GM06990 (cell line): ENCODE measurements around the gene CFL1.
A peak's percentile ranks its signal among the peaks of the same experiment; 100 is the strongest.

ENCODE experiments used
- DNase-seq: peaks from one replicate; pipeline ENCODE4 v3.0.0-alpha.2; 2011; ENCODE audit not compliant: insufficient read length; ENCODE audit errors: extremely low read depth
- H3K27me3 ChIP-seq: replicated peaks from 2 replicates; pipeline ENCODE4 v1.6.0; 2011; ENCODE audit warnings: low read length; ENCODE audit not compliant: control insufficient read depth, insufficient read depth
- H3K36me3 ChIP-seq: 2 replicates; pipeline ENCODE4 v1.5.1; 2011; ENCODE audit warnings: low read length; ENCODE audit not compliant: control insufficient read depth, insufficient read depth
- H3K4me3 ChIP-seq: replicated peaks from 2 replicates; pipeline ENCODE4 v1.5.1; 2011; ENCODE audit warnings: low read depth, mild to moderate bottlenecking, control low read depth, low read length
- CTCF ChIP-seq: IDR thresholded peaks from 2 replicates; pipeline ENCODE4 v1.5.1; 2011; ENCODE audit warnings: low read length, control low read depth, mild to moderate bottlenecking, inconsistent platforms; ENCODE audit not compliant: insufficient read depth, poor library complexity, severe bottlenecking

CFL1 gene

GRCh38 chr11:65900125-65900898 lies 42.3 kb upstream of the CFL1 start, which contains the start of gene FOSL1:
Gene FOSL1, minus strand, starts transcription at chr11:65900388. Its CDS starts 49 bp downstream, at chr11:65900339.
- DNase-seq, result peak; percentile 93
- peak within 1 kb of the TSS; percentile 89 for H3K4me3 ChIP-seq
- H3K27me3 ChIP-seq, result no peaks in the 10 kb centered on the region; the same call in 1 of the 2 replicates
- no peaks in the 10 kb centered on the region; the same call in none of the 2 replicates for H3K36me3 ChIP-seq
- TF ChIP-seq CTCF, result no peak

DNA sequence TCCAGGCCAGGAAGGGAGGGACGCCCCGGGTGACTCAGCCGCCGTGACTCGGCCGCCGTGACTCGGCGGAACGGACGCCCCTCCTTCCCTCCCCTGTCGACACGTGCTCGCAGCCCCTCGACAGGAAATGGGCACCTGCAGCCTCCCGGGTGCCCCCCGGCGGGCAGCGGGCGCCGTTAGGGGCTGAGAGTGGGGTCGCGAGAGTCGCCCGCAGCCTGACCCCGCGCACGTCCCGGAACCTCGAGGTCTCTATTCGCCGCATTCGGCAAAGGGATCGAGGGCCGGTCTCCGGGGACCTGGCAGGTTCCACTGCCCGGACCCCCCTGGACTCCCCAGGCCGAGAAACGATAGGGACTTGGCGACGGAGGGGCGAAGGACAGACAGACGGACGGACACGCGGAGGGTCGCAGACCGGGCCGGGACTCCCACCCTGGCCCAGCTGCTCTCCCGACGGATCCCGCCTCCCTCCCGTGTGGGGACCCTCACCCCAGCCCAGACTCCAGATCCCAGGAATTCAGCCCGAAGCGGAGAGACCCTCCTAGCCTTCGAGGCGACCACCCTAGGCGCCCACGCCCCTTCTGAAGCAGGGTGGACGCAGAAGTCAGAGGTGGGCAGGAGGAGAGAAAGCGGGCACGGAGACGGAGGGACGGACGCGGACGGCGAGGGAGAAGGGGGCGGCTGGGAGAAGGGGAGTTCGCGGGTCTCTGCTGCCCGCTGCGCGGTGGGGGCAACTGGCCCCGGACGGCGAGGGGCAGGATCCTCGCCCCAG lies 41.6 kb upstream of the CFL1 start:
- peak; percentile 63 for DNase-seq
- Histone ChIP-seq H3K4me3 (peak overlapping the region; percentile 89), H3K36me3 (no peaks in the 10 kb centered on the region; the same call in none of the 2 replicates), H3K27me3 (no peaks in the 10 kb centered on the region; the same call in 1 of the 2 replicates)
- peak; percentile 21 for TF ChIP-seq CTCF

- Histone ChIP-seq H3K27me3 (no peaks in the 10 kb centered on the region; the same call in 1 of the 2 replicates), H3K4me3 (peak overlapping the region; percentile 89), H3K36me3 (no peaks in the 10 kb centered on the region; the same call in none of the 2 replicates)
- no peak for TF ChIP-seq CTCF
- no peak for DNase-seq
Observed at GRCh38 chr11:65898656-65899355, 40.8 kb upstream of the CFL1 start.

- no peak for TF ChIP-seq CTCF
- Histone ChIP-seq H3K4me3 (no peak overlapping the region), H3K27me3 (no peaks in the 10 kb centered on the region), H3K36me3 (no peaks in the 10 kb centered on the region; the same call in none of the 2 replicates)
- no peak for DNase-seq
Observed at GRCh38 chr11:65897020-65897471, 39.1 kb upstream of the CFL1 start.
